Stimulated activated CD4-positive, alpha-beta T cell treated with anti-CD3 and anti-CD28 coated beads, Interleukin-4, amount 100 ng/mL, for 1 hour (primary cell): ENCODE data around the gene EXD1.

Experiments
- DNase-seq: peaks from one replicate; pipeline ENCODE4 v3.0.0-alpha.2; 2020

EXD1 gene

GRCh38 chr15:41231422-41232226, 1.1 kb upstream of the EXD1 start:
- no peak for DNase-seq

DNA sequence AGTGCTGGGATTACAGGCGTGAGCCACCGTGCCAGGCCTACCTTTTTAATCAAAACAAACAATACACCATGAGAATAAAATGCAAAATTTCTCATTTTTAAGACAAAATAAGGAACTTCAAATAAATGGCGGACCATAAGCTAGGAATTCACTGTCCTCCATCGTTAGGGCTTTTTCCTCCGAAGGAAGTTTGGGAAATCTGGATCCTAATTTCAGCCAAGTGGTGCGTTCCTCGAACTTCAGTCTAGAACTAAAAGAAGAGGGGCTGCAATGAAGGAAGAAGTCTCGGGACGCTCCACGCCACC, 260 bp downstream of the EXD1 start:
- DNase-seq: no peak

DNA sequence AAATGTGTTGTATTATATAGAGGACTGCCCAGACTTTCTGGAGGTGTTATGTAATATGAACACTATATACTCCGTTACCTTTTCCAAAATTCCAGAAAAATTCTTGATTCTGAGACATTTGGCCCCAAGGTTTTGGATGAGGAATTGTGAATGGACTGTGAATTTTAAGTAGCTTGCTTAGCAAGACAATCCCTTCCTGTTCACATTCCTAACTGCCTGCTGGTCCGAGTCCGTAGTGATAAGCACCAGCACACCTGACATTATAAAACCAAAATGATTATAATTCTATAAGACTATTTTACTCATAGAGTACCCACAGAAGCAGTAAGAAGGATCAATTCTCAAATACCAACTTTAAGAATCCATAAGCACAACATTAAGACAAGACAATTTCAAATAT, 11.2 kb downstream of the EXD1 start:
- no peak for DNase-seq

DNA sequence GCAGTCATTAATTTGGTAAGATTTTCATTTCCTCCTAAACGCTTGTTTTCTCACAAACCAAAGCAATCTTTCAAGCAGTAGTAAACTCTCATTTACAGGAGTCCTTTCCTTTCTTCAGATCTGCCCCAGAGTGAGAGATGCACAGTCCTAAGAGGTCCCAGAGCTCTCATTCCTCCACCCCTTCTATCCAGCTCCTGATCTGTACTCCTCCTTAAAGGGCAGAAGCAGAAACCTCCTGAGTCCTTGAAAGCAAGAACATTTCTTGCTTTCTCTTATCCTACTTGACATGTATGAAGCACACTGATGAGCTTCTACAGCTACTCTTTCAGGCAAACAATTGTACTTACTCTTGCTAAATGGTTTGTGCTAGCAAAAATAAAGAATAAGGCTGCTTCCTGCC, 11.7 kb downstream of the EXD1 start:
- DNase-seq: no peak

- no peak for DNase-seq
These were observed 14.8 kb downstream of the EXD1 start for GRCh38 chr15:41215708-41216107.

DNA sequence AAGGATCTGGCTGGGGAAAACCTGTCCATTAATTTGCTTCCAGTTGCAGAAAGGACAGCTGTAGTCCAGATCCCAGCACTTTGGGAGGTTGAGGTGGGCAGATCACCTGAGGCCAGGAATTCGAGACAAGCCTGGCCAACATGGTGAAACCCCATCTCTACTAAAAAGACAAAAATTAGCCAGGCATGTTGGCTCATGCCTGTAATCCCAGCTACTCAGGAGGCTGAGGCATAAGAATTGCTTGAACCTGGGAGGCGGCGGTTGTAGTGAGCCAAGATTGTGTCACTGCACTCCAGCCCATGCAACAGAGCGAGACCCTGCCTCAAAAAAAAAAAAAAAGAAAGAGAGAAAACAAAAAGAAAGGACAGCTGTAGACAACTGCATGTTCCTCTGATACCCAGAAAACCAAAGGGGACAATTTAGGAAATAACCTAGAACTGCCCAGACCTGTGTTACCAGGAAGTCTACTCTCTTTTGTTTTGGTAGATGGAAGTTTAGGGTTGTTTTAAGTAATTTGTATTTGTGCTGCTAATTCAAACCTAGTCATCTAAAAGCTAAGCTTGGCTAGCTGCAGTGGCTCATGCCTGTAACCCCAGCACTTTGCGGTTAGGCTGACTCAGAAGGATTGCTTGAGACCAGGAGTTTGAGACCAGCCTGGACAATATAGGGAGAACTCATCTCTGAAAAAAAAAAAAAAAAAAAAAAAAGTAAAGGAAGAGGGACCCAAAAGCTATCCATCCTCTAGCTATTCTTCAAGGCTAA, 22.7 kb downstream of the EXD1 start:
- no peak for DNase-seq

DNA sequence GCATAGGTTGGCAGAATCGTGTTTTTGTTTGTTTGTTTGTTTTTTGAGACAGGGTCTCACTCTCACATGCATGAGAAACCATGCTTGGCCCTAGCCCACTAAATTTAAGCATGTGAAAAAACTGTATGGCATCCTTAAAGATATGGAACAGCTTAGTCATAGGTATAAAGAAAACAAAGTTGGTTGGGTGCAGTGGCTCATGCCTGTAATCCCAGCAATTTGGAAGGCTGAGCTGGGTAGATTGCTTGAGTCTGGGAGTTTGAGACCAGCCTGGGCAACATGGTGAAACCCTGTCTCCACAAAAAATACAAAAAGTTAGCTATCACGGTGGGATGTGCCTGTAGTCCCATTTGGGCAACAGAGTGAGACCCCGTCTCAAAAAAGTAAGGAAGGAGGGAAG, 25.2 kb downstream of the EXD1 start:
- DNase-seq: no peak

DNA sequence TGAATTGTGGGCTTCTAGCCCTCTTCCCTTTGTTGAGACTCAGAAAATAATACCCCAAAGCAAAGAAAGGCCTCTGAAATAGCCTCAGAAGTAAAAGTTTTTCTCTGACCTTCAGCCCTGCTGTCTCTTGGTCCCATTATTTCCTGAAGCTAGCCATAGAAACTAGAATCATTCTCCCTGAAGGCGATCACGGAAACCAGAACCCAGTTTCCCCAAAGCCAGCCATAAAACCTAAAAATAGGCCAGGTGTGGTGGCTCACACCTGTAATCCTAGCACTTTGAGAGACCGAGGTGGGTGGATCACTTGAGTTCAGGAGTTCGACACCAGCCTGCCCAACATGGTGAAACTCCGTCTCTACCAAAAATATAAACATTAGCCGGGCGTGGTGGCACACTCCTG, 27.2 kb downstream of the EXD1 start:
- DNase-seq: no peak

GRCh38 chr15:41199470-41199869, 31.1 kb downstream of the EXD1 start:
- no peak for DNase-seq

DNA sequence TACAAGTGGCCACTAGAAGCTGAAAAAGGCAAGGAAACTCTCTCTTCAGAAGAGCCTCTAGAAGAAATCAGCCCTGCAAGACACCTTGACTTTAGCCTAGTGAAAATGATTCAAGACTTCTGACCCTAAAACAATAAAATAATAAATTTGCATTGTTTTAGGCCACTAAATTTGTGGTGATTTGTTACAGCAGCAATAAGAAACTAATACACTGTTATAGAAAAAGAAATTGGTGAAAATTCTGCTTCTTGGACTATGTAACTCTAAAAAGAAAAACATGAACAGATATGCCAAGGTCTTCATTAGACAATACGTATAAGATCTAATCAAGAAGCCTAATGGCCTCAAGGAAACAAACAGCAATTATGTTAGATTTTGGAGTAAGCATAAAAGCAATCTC, 36.1 kb downstream of the EXD1 start:
- DNase-seq: no peak

DNA sequence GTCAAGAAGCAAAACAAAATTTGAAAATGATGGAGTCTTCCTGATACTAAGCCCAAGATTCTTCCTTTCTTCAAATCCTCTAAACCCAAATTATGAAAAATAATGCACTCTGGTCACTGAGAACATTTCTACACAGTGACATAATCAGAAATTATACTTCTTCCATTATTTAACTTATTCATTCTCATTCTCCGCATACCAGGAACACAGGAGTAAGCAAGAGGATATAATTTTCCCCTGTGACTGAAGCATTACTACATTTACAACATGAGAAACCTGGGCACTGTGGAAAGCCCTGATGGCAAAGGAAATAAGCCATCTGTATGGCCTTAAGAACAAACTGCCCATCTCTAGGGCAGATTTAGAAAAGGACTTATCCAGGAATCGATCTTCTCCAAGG, 47.0 kb downstream of the EXD1 start:
- DNase-seq: no peak

DNA sequence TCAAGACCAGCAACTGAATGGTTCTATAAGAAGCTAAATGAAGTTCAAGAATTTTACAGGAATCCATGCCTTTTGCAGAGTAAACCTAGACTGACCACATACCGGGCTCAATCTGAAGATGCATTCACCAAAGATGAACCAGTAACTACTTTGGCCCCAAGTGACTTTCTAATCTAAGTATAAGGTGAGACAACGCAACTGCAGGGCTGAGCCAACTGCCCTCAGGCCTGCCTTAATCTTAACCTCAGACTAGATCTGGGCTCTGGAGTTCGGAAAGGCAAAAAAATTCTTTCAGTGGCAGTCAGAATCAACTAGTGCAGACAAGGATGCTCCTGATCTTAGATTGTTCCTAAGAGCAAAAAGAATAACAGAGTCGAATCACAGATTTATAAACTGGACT, 48.3 kb downstream of the EXD1 start:
- DNase-seq: no peak

- DNase-seq: no peak
These were observed 50.3 kb downstream of the EXD1 start for GRCh38 chr15:41180206-41180789.

- no peak for DNase-seq
These were observed 60.8 kb downstream of the EXD1 start for GRCh38 chr15:41169781-41170180.

GRCh38 chr15:41169086-41169485, 61.5 kb downstream of the EXD1 start:
- DNase-seq: no peak

DNA sequence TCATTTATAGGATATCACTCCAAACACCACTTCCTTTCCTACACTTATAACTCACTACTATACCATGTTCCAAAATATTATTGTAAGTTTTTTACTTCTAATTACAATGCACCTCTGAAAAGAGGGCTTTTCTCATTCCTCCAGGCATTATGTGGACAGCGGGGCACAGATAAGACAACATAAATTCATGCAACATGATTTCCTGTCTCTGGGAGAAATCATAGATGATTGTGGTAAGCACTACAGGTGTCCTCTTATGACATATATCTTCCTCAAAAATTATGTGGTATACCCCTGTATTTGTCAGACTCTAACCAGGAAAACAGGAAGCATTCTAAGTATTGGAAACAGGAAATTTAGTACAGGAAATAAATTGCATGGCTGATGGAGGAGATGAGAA, 68.8 kb downstream of the EXD1 start:
- no peak for DNase-seq

GRCh38 chr15:41161336-41161735, 69.2 kb downstream of the EXD1 start:
- DNase-seq: no peak

- no peak for DNase-seq
These were observed 69.8 kb downstream of the EXD1 start for GRCh38 chr15:41160639-41161315.

GRCh38 chr15:41154412-41154811, 76.1 kb downstream of the EXD1 start:
- DNase-seq: no peak

DNA sequence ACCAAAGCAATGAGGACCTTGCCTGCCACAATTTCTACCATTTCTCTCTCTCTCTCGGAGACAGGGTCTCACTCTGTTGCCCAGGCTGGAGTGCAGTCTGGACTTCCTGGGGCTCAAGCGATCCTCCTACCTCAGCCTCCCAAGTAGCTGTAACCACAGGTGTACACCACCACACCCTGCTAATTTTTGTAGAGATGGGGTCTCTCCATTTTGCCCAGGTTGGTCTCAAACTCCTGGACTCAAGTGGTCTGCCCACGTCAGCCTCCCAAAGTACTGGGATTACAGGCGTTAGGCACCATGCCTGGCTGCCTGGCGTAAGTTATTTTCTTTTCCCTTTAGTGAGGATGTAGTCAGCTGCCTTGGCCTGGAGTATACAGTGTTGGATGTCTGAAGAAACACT, 76.8 kb downstream of the EXD1 start:
- DNase-seq: no peak

DNA sequence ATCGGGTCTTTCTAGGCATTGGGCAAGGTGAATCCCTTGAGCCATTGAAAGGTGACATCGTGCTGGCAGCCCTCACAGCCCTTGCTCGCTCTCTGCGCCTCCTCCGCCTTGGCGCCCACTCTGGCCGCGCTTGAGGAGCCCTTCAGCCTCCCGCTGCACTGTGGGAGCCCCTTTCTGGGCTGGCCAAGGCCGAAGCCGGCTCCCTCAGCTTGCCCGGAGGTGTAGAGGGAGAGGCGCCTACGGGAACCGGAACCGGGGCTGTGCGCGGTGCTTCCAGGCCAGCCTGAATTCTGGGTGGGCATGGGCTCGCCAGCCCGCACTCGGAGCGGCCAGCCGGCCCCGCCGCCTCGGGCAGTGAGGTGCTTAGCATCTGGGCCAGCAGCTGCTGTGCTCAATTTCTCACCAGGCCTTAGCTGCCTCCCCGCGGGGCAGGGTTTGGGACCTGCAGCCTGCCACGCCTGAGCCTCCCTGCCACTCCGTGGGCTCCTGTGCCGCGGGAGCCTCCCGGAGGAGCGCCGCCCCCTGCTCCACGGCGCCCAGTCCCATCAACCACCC, 79.0 kb downstream of the EXD1 start:
- no peak for DNase-seq

- no peak for DNase-seq
These were observed 80.3 kb downstream of the EXD1 start for GRCh38 chr15:41150279-41150678.

- DNase-seq: no peak
These were observed 82.5 kb downstream of the EXD1 start for GRCh38 chr15:41148065-41148464.

GRCh38 chr15:41139619-41140018, 90.9 kb downstream of the EXD1 start:
- no peak for DNase-seq
